B cell (primary cell): ENCODE results near the gene COQ8A. TPM values are rescaled to one million over a fixed set of nuclear protein-coding genes. Genes with fewer than 3 reads are reported as not detected.

Source experiments
- ATAC-seq: fragments of 200-7000 bp; cut with Tn5 transposase; one replicate; pipeline ENCODE4 v1.10.0; 2021; ENCODE audit warnings: low read depth, mild to moderate bottlenecking, moderate number of reproducible peaks, moderate library complexity
- CTCF ChIA-PET: fragments of 350-600 bp; sonication (Branson Sonifier 250); formaldehyde crosslinking; loops from one replicate; lab custom pipeline; 2021; ENCODE audit warnings: antibody characterized with exemption, inconsistent platforms; lab: Charles Lee
- POLR2A ChIA-PET: fragments of 350-600 bp; sonication (Branson Sonifier 250); formaldehyde crosslinking; loops from one replicate; lab custom pipeline; 2021; ENCODE audit warnings: antibody characterized with exemption; lab: Charles Lee
- DNase-seq: peaks from one replicate; pipeline ENCODE4 v3.0.0; 2013
- H2AFZ ChIP-seq: 2 replicates; pipeline ENCODE4 v1.6.1; 2012; ENCODE audit warnings: mild to moderate bottlenecking, low read depth, low read length; ENCODE audit not compliant: insufficient read depth, poor library complexity, severe bottlenecking
- H3K27ac ChIP-seq, 2 donors: 1 replicate in 1 of 2; 2 replicates in 1 of 2; pipeline ENCODE4 v1.5.1; 2012 to 2013; ENCODE audit warnings: low read length in 2 of 2, mild to moderate bottlenecking in 2 of 2, moderate library complexity in 1 of 2
- H3K27me3 ChIP-seq, 4 experiments: fragments of 200-600 bp in 1 of 4; sonication (generic) in 1 of 4; replicated peaks in 1 of 4; 1 replicate in 2 of 4; 2 replicates in 2 of 4; pipeline versions ENCODE4 v1.6.1 to v1.7.0; 2013 to 2016; ENCODE audit warnings: low read length in 3 of 4, mild to moderate bottlenecking in 2 of 4, mixed read lengths in 1 of 4, moderate library complexity in 1 of 4; ENCODE audit not compliant: insufficient read depth in 4 of 4, control insufficient read depth in 3 of 4; ENCODE audit errors: control extremely low read depth in 1 of 4
- H3K36me3 ChIP-seq, 2 experiments: replicated peaks in 1 of 2; 1 replicate in 1 of 2; 2 replicates in 1 of 2; pipeline versions ENCODE4 v1.6.1 to v1.7.1; 2013; ENCODE audit warnings: low read length in 1 of 2; ENCODE audit not compliant: insufficient read depth in 2 of 2, control insufficient read depth in 1 of 2; ENCODE audit errors: control extremely low read depth in 1 of 2, extremely low read depth in 1 of 2
- H3K4me1 ChIP-seq, 2 donors: fragments of 200-600 bp in 1 of 2; sonication (generic) in 1 of 2; 1 replicate in 1 of 2; 2 replicates in 1 of 2; pipeline versions ENCODE4 v1.5.1 to v1.6.1; 2013 to 2017; ENCODE audit warnings: low read length in 2 of 2; ENCODE audit not compliant: control insufficient read depth in 2 of 2, insufficient read depth in 2 of 2
- H3K4me2 ChIP-seq: replicated peaks from 2 replicates; pipeline ENCODE3; 2012; ENCODE audit warnings: mild to moderate bottlenecking, low read depth, low read length; ENCODE audit not compliant: poor library complexity, severe bottlenecking
- H3K4me3 ChIP-seq, 5 experiments: fragments of 200-600 bp in 1 of 5; sonication (generic) in 1 of 5; 1 replicate in 3 of 5; 2 replicates in 2 of 5; pipeline versions ENCODE4 v1.5.1 to v1.7.0; 2011 to 2016; ENCODE audit warnings: low read length in 4 of 5, mild to moderate bottlenecking in 4 of 5, low read depth in 2 of 5, control low read depth in 1 of 5, moderate library complexity in 1 of 5; ENCODE audit not compliant: insufficient read depth in 1 of 5; ENCODE audit errors: control extremely low read depth in 1 of 5, extremely low read depth in 1 of 5
- H3K79me2 ChIP-seq: fragments of 200-600 bp; sonication (generic); one replicate; pipeline ENCODE4 v1.6.0; 2016; ENCODE audit warnings: low read length; ENCODE audit not compliant: control insufficient read depth, insufficient read depth
- H3K9ac ChIP-seq: fragments of 200-600 bp; sonication (generic); 2 replicates; pipeline ENCODE4 v1.6.1; 2017; ENCODE audit warnings: mild to moderate bottlenecking, low read length, moderate library complexity
- H3K9me3 ChIP-seq, 3 donors: one replicate each; pipeline versions ENCODE4 v1.6.1 to v1.7.1; 2013; ENCODE audit warnings: low read length in 2 of 3; ENCODE audit not compliant: control insufficient read depth in 2 of 3, insufficient read depth in 1 of 3; ENCODE audit errors: control extremely low read depth in 1 of 3
- H4K20me1 ChIP-seq: 2 replicates; pipeline ENCODE4 v1.6.0; 2012; ENCODE audit warnings: mild to moderate bottlenecking, low read length; ENCODE audit not compliant: insufficient read depth, control insufficient read depth, poor library complexity, severe bottlenecking
- H3K27ac Mint-ChIP-seq: one replicate; pipeline ENCODE4 v1.8.0; 2021; ENCODE audit warnings: mixed read lengths
- H3K27me3 Mint-ChIP-seq: one replicate; pipeline ENCODE4 v1.8.0; 2021; ENCODE audit warnings: mixed read lengths
- H3K4me1 Mint-ChIP-seq: one replicate; pipeline ENCODE4 v1.8.0; 2021; ENCODE audit warnings: mixed read lengths
- H3K4me3 Mint-ChIP-seq: one replicate; pipeline ENCODE4 v1.8.0; 2021; ENCODE audit warnings: mixed read lengths
- H3K9me3 Mint-ChIP-seq: one replicate; pipeline ENCODE4 v1.8.0; 2022; ENCODE audit warnings: mixed read lengths; ENCODE audit not compliant: insufficient read depth
- CTCF ChIP-seq: fragments of 200-600 bp; IDR thresholded peaks from one replicate; pipeline ENCODE4 v1.8.0; 2022; ENCODE audit warnings: antibody characterized with exemption, mild to moderate bottlenecking
- EZH2 ChIP-seq: IDR thresholded peaks from 2 replicates; pipeline ENCODE4 v1.6.1; 2012; ENCODE audit warnings: borderline replicate concordance, low read depth, mild to moderate bottlenecking, moderate library complexity, low read length; ENCODE audit not compliant: insufficient read depth, poor library complexity, severe bottlenecking
- WGBS: methylation state at CpG from one replicate; pipeline ENCODE4 v1.1.5; 2013; ENCODE audit warnings: missing lambda C conversion rate; ENCODE audit not compliant: insufficient coverage; 5-methylcytosine and 5-hydroxymethylcytosine counted together
- intact Hi-C: fragments of 100-400 bp; cut with micrococcal nuclease; formaldehyde crosslinking; loops from one replicate; pipeline ENCODE4 v1.10.0; 2022
- polyA plus RNA-seq: library from polyadenylated mRNA; depleted of rRNA; stranded (reverse); fragments of >200 nt; gene quantifications from 2 replicates; pipeline ENCODE4 v1.2.3, GENCODE V29; 2012
- total RNA-seq, 2 donors: library from RNA; stranded (reverse); fragments of 120-200 nt in 1 of 2; gene quantifications; 1 replicate in 1 of 2; 2 replicates in 1 of 2; pipeline versions ENCODE4 v1.2.3 to v1.2.4, GENCODE V29; 2013 to 2022

COQ8A gene
- total and polyA plus RNA-seq, 2 donors (not counting 1 experiment from before 2014, with no cell fraction given), result 44.3 to 58.2 TPM

DNA sequence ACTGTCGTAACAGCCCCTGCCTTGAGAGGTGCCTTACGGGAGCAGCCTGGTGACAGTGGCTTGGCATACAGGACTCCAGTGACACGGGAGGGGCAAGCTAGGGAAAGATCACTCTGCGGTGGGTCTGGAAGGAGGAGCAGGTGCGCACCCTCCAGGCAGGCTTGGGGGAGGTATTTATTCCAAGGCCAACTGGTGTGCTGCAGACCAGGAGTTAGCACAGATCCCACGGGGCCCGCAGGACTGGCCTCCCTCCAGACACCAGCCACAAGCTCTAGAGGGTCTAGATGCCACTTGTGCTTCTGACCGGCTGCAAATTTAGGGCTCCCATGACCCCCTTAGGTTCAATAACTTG lies 47.6 kb upstream of the COQ8A start:
- DNase-seq (no peak), ATAC-seq (no peak)
- Mint-ChIP-seq H3K27me3 (no peaks in the 10 kb centered on the region), H3K4me1 (no peaks in the 10 kb centered on the region), H3K27ac (no peak overlapping the region), H3K4me3 (no peak overlapping the region), H3K9me3 (no peaks in the 10 kb centered on the region)
- Histone ChIP-seq H3K9ac (no peak overlapping the region), H3K27me3 (no peaks in the 10 kb centered on the region), H3K27ac (no peak overlapping the region), H3K9me3 (no peaks in the 10 kb centered on the region), H3K4me2 (no peak overlapping the region), H3K4me1 (no peaks in the 10 kb centered on the region), H3K36me3 (peaks cover 0 to 5% of the 10 kb centered on the region in 2 experiments), H2AFZ (no peak overlapping the region), H3K79me2 (no peaks in the 10 kb centered on the region), H3K4me3 (no peak overlapping the region), H4K20me1 (no peaks in the 10 kb centered on the region)
- POLR2A ChIA-PET, result no interaction called here
- intact Hi-C loops, result no loop called here
- CTCF ChIA-PET, result no interaction called here
- TF ChIP-seq EZH2 (no peak), CTCF (no peak)
- 96% methylated on average over 8 of the region's 8 CpGs for WGBS

DNA sequence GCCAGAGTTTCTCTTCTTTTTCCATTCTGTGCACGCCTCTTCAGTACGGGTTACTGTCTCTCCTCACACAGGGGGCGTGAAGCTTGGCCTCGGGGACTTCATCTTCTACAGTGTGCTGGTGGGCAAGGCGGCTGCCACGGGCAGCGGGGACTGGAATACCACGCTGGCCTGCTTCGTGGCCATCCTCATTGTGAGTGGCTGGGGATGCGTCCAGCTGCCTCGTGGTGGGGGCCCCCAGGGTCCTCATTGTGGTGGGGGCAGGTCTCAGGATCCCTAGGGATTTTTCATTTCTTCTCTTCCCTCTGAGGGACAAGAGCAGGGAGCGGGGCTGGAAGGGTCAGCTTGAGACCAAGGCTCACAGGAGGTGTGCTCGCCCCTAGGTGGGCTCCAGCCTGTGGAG lies 46.2 kb upstream of the COQ8A start:
- Histone ChIP-seq H3K4me1 (no peaks in the 10 kb centered on the region), H4K20me1 (no peaks in the 10 kb centered on the region), H3K4me3 (no peak overlapping the region), H3K36me3 (peaks cover 1 to 5% of the 10 kb centered on the region in 2 experiments), H3K9me3 (no peaks in the 10 kb centered on the region), H3K27me3 (no peaks in the 10 kb centered on the region), H3K9ac (no peak overlapping the region), H3K4me2 (no peak overlapping the region), H3K79me2 (no peaks in the 10 kb centered on the region), H2AFZ (no peak overlapping the region), H3K27ac (no peak overlapping the region)
- ATAC-seq (no peak), DNase-seq (no peak)
- no peaks in the 10 kb centered on the region for H3K27me3 Mint-ChIP-seq
- WGBS, result 96% methylated on average over 10 of the region's 13 CpGs
- no peaks in the 10 kb centered on the region for H3K4me1 Mint-ChIP-seq
- ChIA-PET CTCF (no interaction called here), POLR2A (no interaction called here)
- TF ChIP-seq CTCF (no peak), EZH2 (no peak)
- no peaks in the 10 kb centered on the region for H3K9me3 Mint-ChIP-seq
- intact Hi-C loops, result no loop called here
- no peak overlapping the region for H3K4me3 Mint-ChIP-seq
- H3K27ac Mint-ChIP-seq, result no peak overlapping the region
